Mammary epithelial cell (primary cell): ENCODE results near the gene CD48.

Experiments used
- EZH2 ChIP-seq: IDR thresholded peaks from 2 replicates; pipeline ENCODE4 v1.6.1; 2012; ENCODE audit warnings: low read length, inconsistent platforms, borderline replicate concordance
- TF ChIP-seq, protein P1 (sequence below), 2 donors: IDR thresholded peaks in 1 of 2; conservative IDR thresholded peaks in 1 of 2; 2 replicates each; pipeline ENCODE4 v1.5.1; 2011 to 2012; ENCODE audit warnings: inconsistent platforms in 2 of 2, low read length in 2 of 2, mild to moderate bottlenecking in 2 of 2, control low read depth in 1 of 2, low read depth in 1 of 2; ENCODE audit not compliant: insufficient read depth in 1 of 2; ENCODE audit errors: extremely low read depth in 1 of 2

DNA sequence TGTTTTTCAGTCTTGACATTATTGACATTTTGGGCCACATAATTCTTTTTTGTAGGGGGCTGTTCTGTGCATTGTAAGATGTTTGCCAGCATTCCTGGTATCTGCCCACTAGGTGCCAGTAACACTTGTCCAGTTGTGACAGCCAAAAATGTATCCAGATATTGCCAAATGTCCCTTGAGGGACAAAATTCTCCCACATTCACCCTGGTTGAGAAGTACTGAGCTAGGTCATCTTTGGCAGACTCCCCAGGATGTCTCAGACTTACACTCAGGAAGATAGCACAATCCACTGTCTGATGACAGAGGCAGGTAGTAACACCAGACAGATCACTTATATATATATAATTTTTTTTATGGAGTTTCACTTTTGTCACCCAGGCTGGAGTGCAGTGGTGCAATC lies 5.9 kb downstream of the CD48 start:
- TF ChIP-seq, protein P1, sequence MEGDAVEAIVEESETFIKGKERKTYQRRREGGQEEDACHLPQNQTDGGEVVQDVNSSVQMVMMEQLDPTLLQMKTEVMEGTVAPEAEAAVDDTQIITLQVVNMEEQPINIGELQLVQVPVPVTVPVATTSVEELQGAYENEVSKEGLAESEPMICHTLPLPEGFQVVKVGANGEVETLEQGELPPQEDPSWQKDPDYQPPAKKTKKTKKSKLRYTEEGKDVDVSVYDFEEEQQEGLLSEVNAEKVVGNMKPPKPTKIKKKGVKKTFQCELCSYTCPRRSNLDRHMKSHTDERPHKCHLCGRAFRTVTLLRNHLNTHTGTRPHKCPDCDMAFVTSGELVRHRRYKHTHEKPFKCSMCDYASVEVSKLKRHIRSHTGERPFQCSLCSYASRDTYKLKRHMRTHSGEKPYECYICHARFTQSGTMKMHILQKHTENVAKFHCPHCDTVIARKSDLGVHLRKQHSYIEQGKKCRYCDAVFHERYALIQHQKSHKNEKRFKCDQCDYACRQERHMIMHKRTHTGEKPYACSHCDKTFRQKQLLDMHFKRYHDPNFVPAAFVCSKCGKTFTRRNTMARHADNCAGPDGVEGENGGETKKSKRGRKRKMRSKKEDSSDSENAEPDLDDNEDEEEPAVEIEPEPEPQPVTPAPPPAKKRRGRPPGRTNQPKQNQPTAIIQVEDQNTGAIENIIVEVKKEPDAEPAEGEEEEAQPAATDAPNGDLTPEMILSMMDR (conservative IDR thresholded peaks at IDR 0.05 in 1 of 2, IDR thresholded peaks at IDR 0.05 in 1 of 2; ENCODE audit: extremely low read depth in 1 of 2, insufficient read depth in 1 of 2, low read depth in 1 of 2, low read length in 2 of 2), result no peak
- TF ChIP-seq EZH2, result no peak
